A673 (cell line): Measurements from ENCODE around the gene FILIP1. TPM values are rescaled to one million over a fixed set of nuclear protein-coding genes. Genes with fewer than 3 reads are reported as not detected.

Experiments
- BruUV-seq: library from RNA; stranded (reverse); fragments of 400-500 nt; replicated peaks from 2 replicates; lab custom pipeline; 2021; lab: Mats Ljungman, UMichigan
- CTCF ChIA-PET: fragments of 300-600 bp; sonication (Branson Sonifier 250); formaldehyde crosslinking; loops from one replicate; lab custom pipeline; 2022; ENCODE audit warnings: antibody characterized with exemption; lab: Charles Lee
- POLR2A ChIA-PET: fragments of 300-600 bp; sonication (Branson Sonifier 250); formaldehyde crosslinking; loops from one replicate; lab custom pipeline; 2022; ENCODE audit warnings: antibody characterized with exemption; ENCODE audit not compliant: low non-redundant PET; lab: Charles Lee
- DNase-seq: peaks from one replicate; pipeline ENCODE4 v3.0.0-alpha.2; 2015; ENCODE audit warnings: low spot score
- H3K27ac ChIP-seq: fragments of 200-600 bp; sonication (generic); 2 replicates; pipeline ENCODE4 v1.5.1; 2016; ENCODE audit warnings: mixed run types, low read depth, mild to moderate bottlenecking, mixed read lengths, antibody characterized with exemption, low read length; ENCODE audit not compliant: poor library complexity, severe bottlenecking
- H3K27me3 ChIP-seq: fragments of 200-600 bp; sonication (generic); replicated peaks from 2 replicates; pipeline ENCODE4 v1.6.1; 2017; ENCODE audit warnings: mixed run types, low read depth, mild to moderate bottlenecking, mixed read lengths, antibody characterized with exemption, low read length; ENCODE audit not compliant: insufficient read depth, poor library complexity
- H3K36me3 ChIP-seq: fragments of 200-600 bp; sonication (generic); 2 replicates; pipeline ENCODE4 v1.6.1; 2016; ENCODE audit warnings: mixed run types, mild to moderate bottlenecking, mixed read lengths, antibody characterized with exemption, low read length; ENCODE audit not compliant: insufficient read depth, poor library complexity, severe bottlenecking
- H3K4me1 ChIP-seq: fragments of 200-600 bp; sonication (generic); 2 replicates; pipeline ENCODE4 v1.6.1; 2017; ENCODE audit warnings: mixed run types, mild to moderate bottlenecking, mixed read lengths, antibody characterized with exemption, low read length; ENCODE audit not compliant: insufficient read depth, poor library complexity, severe bottlenecking
- H3K4me3 ChIP-seq: fragments of 200-600 bp; sonication (generic); 2 replicates; pipeline ENCODE4 v1.5.1; 2016; ENCODE audit warnings: low read depth, mixed run types, mild to moderate bottlenecking, mixed read lengths, low read length; ENCODE audit not compliant: poor library complexity, severe bottlenecking
- H3K9me3 ChIP-seq: fragments of 200-600 bp; sonication (generic); 2 replicates; pipeline ENCODE4 v1.6.1; 2016; ENCODE audit warnings: mixed run types, low read depth, mild to moderate bottlenecking, mixed read lengths, antibody characterized with exemption, low read length; ENCODE audit not compliant: poor library complexity, severe bottlenecking
- CTCF ChIP-seq: fragments of 300-800, 200-600 bp; sonication (generic); conservative IDR thresholded peaks from 2 replicates; pipeline ENCODE4 v1.5.1; 2017; ENCODE audit warnings: low read depth, mild to moderate bottlenecking, antibody characterized with exemption, low read length, moderate library complexity, mixed read lengths
- EZH2 ChIP-seq: fragments of 200-600 bp; sonication (generic); IDR thresholded peaks from 2 replicates; pipeline ENCODE4 v1.6.1; 2017; ENCODE audit warnings: borderline replicate concordance, low read depth, mild to moderate bottlenecking, mixed read lengths, antibody characterized with exemption, low read length; ENCODE audit not compliant: poor library complexity, severe bottlenecking
- intact Hi-C: fragments of 100-400 bp; cut with micrococcal nuclease; formaldehyde crosslinking; loops from one replicate; pipeline ENCODE4 v1.10.0; 2022; ENCODE audit not compliant: unreplicated experiment
- total RNA-seq: library from RNA; stranded (reverse); gene quantifications from 2 replicates; pipeline ENCODE4 v1.2.3, GENCODE V29; 2021

FILIP1 gene
- total RNA-seq, 1 experiment from 2014 or later, result 0.32 TPM

- CTCF ChIA-PET, result interaction anchor here (0.6 to 0.9 kb wide), 3 partner anchors 17 to 227 kb away, joined by 3 to 5 read pairs (median 4); no protein-coding TSS in a partner anchor
- intact Hi-C loops, result loop anchor here (1.0 kb wide), 1 partner anchor 229 kb away; no protein-coding TSS in a partner anchor
- POLR2A ChIA-PET, result no interaction called here
- no TSS peak for BruUV-seq
- Histone ChIP-seq H3K27ac (no peak overlapping the region), H3K36me3 (no peaks in the 10 kb centered on the region), H3K4me1 (peaks cover 4% of the 10 kb centered on the region), H3K9me3 (no peaks in the 10 kb centered on the region), H3K4me3 (no peak overlapping the region), H3K27me3 (no peaks in the 10 kb centered on the region)
- DNase-seq, result peak; percentile 77
- TF ChIP-seq EZH2 (no peak), CTCF (peak; percentile 78)
Observed at GRCh38 chr6:75296811-75297779, 196.5 kb downstream of the FILIP1 start.

GRCh38 chr6:75292555-75292954, 201.0 kb downstream of the FILIP1 start:
- TF ChIP-seq CTCF (no peak), EZH2 (no peak)
- Histone ChIP-seq H3K4me3 (no peak overlapping the region), H3K27ac (no peak overlapping the region), H3K9me3 (no peaks in the 10 kb centered on the region), H3K36me3 (no peaks in the 10 kb centered on the region), H3K27me3 (no peaks in the 10 kb centered on the region), H3K4me1 (no peaks in the 10 kb centered on the region)
- CTCF ChIA-PET, result no interaction called here
- no peak for DNase-seq
- POLR2A ChIA-PET, result no interaction called here
- intact Hi-C loops, result no loop called here
- no TSS peak for BruUV-seq

- no TSS peak for BruUV-seq
- POLR2A ChIA-PET, result no interaction called here
Observed at GRCh38 chr6:75291744-75292143, 201.9 kb downstream of the FILIP1 start.

More at GRCh38 chr6:75291744-75292143, 201.9 kb downstream of the FILIP1 start:
- TF ChIP-seq CTCF (no peak), EZH2 (no peak)
- Histone ChIP-seq H3K4me3 (no peak overlapping the region), H3K27ac (no peak overlapping the region), H3K36me3 (no peaks in the 10 kb centered on the region), H3K4me1 (no peaks in the 10 kb centered on the region), H3K27me3 (no peaks in the 10 kb centered on the region), H3K9me3 (no peaks in the 10 kb centered on the region)
- no peak for DNase-seq
- CTCF ChIA-PET, result no interaction called here
- intact Hi-C loops, result no loop called here
